ENCODE measurements around the gene ROBO1.
"Not testable (repeated sequence)": the region's sequence is repeated elsewhere in the genome, so short reads cannot be mapped to it uniquely, and the experiment has no call there.

Gene ROBO1

GRCh38 chr3:78894787-78895186, 873.0 kb downstream of the ROBO1 start:
- no peak for DNase-seq
- Mint-ChIP-seq H3K4me3 (peak overlapping the region; percentile 43), H3K9me3 (peaks cover 12% of the 10 kb centered on the region), H3K27me3 (ENCODE audit: low read depth, poor library complexity) (no peaks in the 10 kb centered on the region), H3K4me1 (peaks cover 50% of the 10 kb centered on the region), H3K27ac (peak overlapping the region; percentile 88), H3K36me3 (ENCODE audit: low read depth) (peaks cover 26% of the 10 kb centered on the region)
- TF ChIP-seq CTCF (IDR thresholded peaks at IDR 0.05), result no peak

GRCh38 chr3:78893161-78893560, 874.6 kb downstream of the ROBO1 start:
- H3K36me3 Mint-ChIP-seq (ENCODE audit: low read depth), result peaks cover 26% of the 10 kb centered on the region
- H3K4me3 Mint-ChIP-seq, result no peak overlapping the region
- TF ChIP-seq CTCF (IDR thresholded peaks at IDR 0.05), result no peak
- no peak overlapping the region for H3K27ac Mint-ChIP-seq
- peaks cover 12% of the 10 kb centered on the region for H3K9me3 Mint-ChIP-seq
- no peak for DNase-seq
- peaks cover 49% of the 10 kb centered on the region for H3K4me1 Mint-ChIP-seq
- H3K27me3 Mint-ChIP-seq (ENCODE audit: low read depth, poor library complexity), result no peaks in the 10 kb centered on the region

GRCh38 chr3:78889348-78889747, 878.5 kb downstream of the ROBO1 start:
- H3K27ac Mint-ChIP-seq, result peak overlapping the region; percentile 70
- no peak for DNase-seq
- TF ChIP-seq CTCF (IDR thresholded peaks at IDR 0.05), result no peak
- peaks cover 12% of the 10 kb centered on the region for H3K9me3 Mint-ChIP-seq
- peaks cover 36% of the 10 kb centered on the region for H3K4me1 Mint-ChIP-seq
- peaks cover 3% of the 10 kb centered on the region for H3K27me3 Mint-ChIP-seq (ENCODE audit: low read depth, poor library complexity)
- no peak overlapping the region for H3K4me3 Mint-ChIP-seq
- H3K36me3 Mint-ChIP-seq (ENCODE audit: low read depth), result peaks cover 26% of the 10 kb centered on the region

- Mint-ChIP-seq H3K9me3 (peaks cover 12% of the 10 kb centered on the region), H3K27me3 (ENCODE audit: low read depth, poor library complexity) (peaks cover 4% of the 10 kb centered on the region), H3K36me3 (ENCODE audit: low read depth) (peaks cover 26% of the 10 kb centered on the region), H3K4me1 (peaks cover 37% of the 10 kb centered on the region), H3K27ac (peak overlapping the region; percentile 22), H3K4me3 (no peak overlapping the region)
- no peak for TF ChIP-seq CTCF (IDR thresholded peaks at IDR 0.05)
- no peak for DNase-seq
These were observed 879.2 kb downstream of the ROBO1 start for GRCh38 chr3:78888635-78889034.

GRCh38 chr3:78887547-78888011, 880.2 kb downstream of the ROBO1 start:
- Mint-ChIP-seq H3K9me3 (peaks cover 9% of the 10 kb centered on the region), H3K4me3 (no peak overlapping the region), H3K36me3 (ENCODE audit: low read depth) (peaks cover 28% of the 10 kb centered on the region), H3K27ac (peak overlapping the region; percentile 20), H3K4me1 (peaks cover 37% of the 10 kb centered on the region), H3K27me3 (ENCODE audit: low read depth, poor library complexity) (peaks cover 4% of the 10 kb centered on the region)
- no peak for DNase-seq
- TF ChIP-seq CTCF (IDR thresholded peaks at IDR 0.05), result no peak

- Mint-ChIP-seq H3K27ac (peak overlapping the region; percentile 20), H3K4me1 (peaks cover 37% of the 10 kb centered on the region), H3K27me3 (ENCODE audit: low read depth, poor library complexity) (peaks cover 4% of the 10 kb centered on the region), H3K36me3 (ENCODE audit: low read depth) (peaks cover 27% of the 10 kb centered on the region), H3K4me3 (no peak overlapping the region), H3K9me3 (peaks cover 9% of the 10 kb centered on the region)
- TF ChIP-seq CTCF (IDR thresholded peaks at IDR 0.05), result no peak
- DNase-seq, result no peak
These were observed 880.8 kb downstream of the ROBO1 start for GRCh38 chr3:78887029-78887428.

GRCh38 chr3:78884567-78884966, 883.2 kb downstream of the ROBO1 start:
- Mint-ChIP-seq H3K36me3 (ENCODE audit: low read depth) (peaks cover 13% of the 10 kb centered on the region), H3K4me1 (peaks cover 48% of the 10 kb centered on the region)
- not testable (repeated sequence) for H3K27ac Mint-ChIP-seq; DNase-seq; H3K27me3 Mint-ChIP-seq (ENCODE audit: low read depth, poor library complexity); H3K4me3 Mint-ChIP-seq; H3K9me3 Mint-ChIP-seq
